HepG2 (cell line): ENCODE measurements around the gene RNASE13. TPM values are rescaled to one million over a fixed set of nuclear protein-coding genes. Genes with fewer than 3 reads are reported as not detected.
A peak's percentile ranks its signal among the peaks of the same experiment; 100 is the strongest.

Source experiments
- AGO1 ChIP-seq: fragments of 200-400 bp; formaldehyde crosslinking; IDR thresholded peaks from 2 replicates; pipeline ENCODE4 v1.6.1; 2017; ENCODE audit warnings: mild to moderate bottlenecking, low read depth, low read length, moderate library complexity; ENCODE audit not compliant: poor library complexity, severe bottlenecking
- ATF1 ChIP-seq: IDR thresholded peaks from 2 replicates; pipeline ENCODE4 v1.6.1; 2016; ENCODE audit warnings: mild to moderate bottlenecking, control low read depth
- BCL3 ChIP-seq: sonication (generic); formaldehyde crosslinking; IDR thresholded peaks from 2 replicates; pipeline ENCODE4 v1.5.1; 2020; ENCODE audit warnings: mild to moderate bottlenecking, missing genetic modification reagents, moderate library complexity
- BCL6 ChIP-seq: IDR thresholded peaks from 2 replicates; pipeline ENCODE4 v1.6.1; 2016; ENCODE audit warnings: missing genetic modification reagents, missing compliant biosample characterization
- CENPBD1 ChIP-seq: sonication (generic); formaldehyde crosslinking; IDR thresholded peaks from 2 replicates; pipeline ENCODE4 v1.8.0; 2022; ENCODE audit warnings: missing genetic modification reagents, low read depth, mild to moderate bottlenecking, borderline replicate concordance
- ETS1 ChIP-seq: sonication (generic); formaldehyde crosslinking; IDR thresholded peaks from 2 replicates; pipeline ENCODE4 v1.4.0; 2020; ENCODE audit warnings: missing genetic modification reagents
- FOXP1 ChIP-seq, 2 experiments: fragments of 450-650 bp in 1 of 2; IDR thresholded peaks; 2 replicates each; pipeline ENCODE4 v1.6.1; 2017 to 2018; ENCODE audit warnings: antibody characterized with exemption in 1 of 2
- HCFC1 ChIP-seq: fragments of 150-350 bp; IDR thresholded peaks from 2 replicates; pipeline ENCODE4 v1.6.1; 2014; ENCODE audit warnings: low read depth, low read length
- ISL2 ChIP-seq: sonication (generic); formaldehyde crosslinking; IDR thresholded peaks from 2 replicates; pipeline ENCODE4 v1.5.0; 2020; ENCODE audit warnings: missing genetic modification reagents
- MED13 ChIP-seq: sonication (generic); formaldehyde crosslinking; IDR thresholded peaks from 2 replicates; pipeline ENCODE4 v1.5.0; 2020; ENCODE audit warnings: missing genetic modification reagents
- RORA ChIP-seq: sonication (generic); formaldehyde crosslinking; IDR thresholded peaks from 2 replicates; pipeline ENCODE4 v1.5.0; 2020; ENCODE audit warnings: mild to moderate bottlenecking, missing genetic modification reagents, moderate library complexity
- SIX4 ChIP-seq: sonication (generic); formaldehyde crosslinking; IDR thresholded peaks from 2 replicates; pipeline ENCODE4 v1.4.0; 2020; ENCODE audit warnings: missing genetic modification reagents
- SUZ12 ChIP-seq: fragments of 150-350 bp; IDR thresholded peaks from 2 replicates; pipeline ENCODE4 v1.6.1; 2014; ENCODE audit warnings: low read depth, low read length
- TBX2 ChIP-seq: sonication (generic); formaldehyde crosslinking; IDR thresholded peaks from 2 replicates; pipeline ENCODE4 v1.5.0; 2020; ENCODE audit warnings: missing genetic modification reagents, mild to moderate bottlenecking, borderline replicate concordance
- TEAD2 ChIP-seq: sonication (generic); formaldehyde crosslinking; IDR thresholded peaks from 2 replicates; pipeline ENCODE4 v1.9.0; 2021; ENCODE audit warnings: missing genetic modification reagents
- ZBED4 ChIP-seq: sonication (generic); formaldehyde crosslinking; IDR thresholded peaks from 2 replicates; pipeline ENCODE4 v1.4.0; 2020; ENCODE audit warnings: missing genetic modification reagents, borderline replicate concordance
- ZGPAT ChIP-seq: IDR thresholded peaks from 2 replicates; pipeline ENCODE4 v1.6.1; 2016; ENCODE audit warnings: mild to moderate bottlenecking
- ZKSCAN8 ChIP-seq: IDR thresholded peaks from 2 replicates; pipeline ENCODE4 v1.6.1; 2016; ENCODE audit warnings: borderline replicate concordance, missing genetic modification reagents, missing compliant biosample characterization
- ZNF17 ChIP-seq: sonication (generic); formaldehyde crosslinking; IDR thresholded peaks from 2 replicates; pipeline ENCODE4 v1.5.0; 2020; ENCODE audit warnings: mild to moderate bottlenecking, missing genetic modification reagents
- ZNF431 ChIP-seq: sonication (generic); formaldehyde crosslinking; IDR thresholded peaks from 2 replicates; pipeline ENCODE4 v1.9.0; 2022; ENCODE audit warnings: missing genetic modification reagents, low read depth, mild to moderate bottlenecking, borderline replicate concordance
- ZNF614 ChIP-seq: IDR thresholded peaks from 2 replicates; pipeline ENCODE4 v1.6.1; 2018; ENCODE audit warnings: missing biosample characterization, missing genetic modification reagents, inconsistent platforms, borderline replicate concordance
- ZNF747 ChIP-seq: sonication (generic); formaldehyde crosslinking; IDR thresholded peaks from 2 replicates; pipeline ENCODE4 v1.8.1; 2023; ENCODE audit warnings: missing genetic modification reagents, mild to moderate bottlenecking, borderline replicate concordance
- polyA plus RNA-seq, 8 experiments: library from polyadenylated mRNA; depleted of rRNA in 3 of 8; stranded (reverse) in 7 of 8; unstranded in 1 of 8; fragments of >200 nt; fragmentation: Illumina TruSeq in 4 of 8; extraction: Trizol in 4 of 8; gene quantifications; 2 replicates each; pipeline versions ENCODE4 v1.2.1 to v1.2.3, GENCODE V29; 2011 to 2016; ENCODE audit warnings: low read depth in 4 of 8, missing spikeins in 1 of 8, mixed read lengths in 1 of 8; ENCODE audit not compliant: insufficient read depth in 1 of 8
- total RNA-seq, 5 experiments: library from RNA; depleted of rRNA; stranded (reverse); fragments of >200 nt; fragmentation: Illumina TruSeq; extraction: Trizol; gene quantifications; 2 replicates each; pipeline ENCODE4 v1.2.3, GENCODE V29; 2016; ENCODE audit warnings: low read depth in 1 of 5

RNASE13 gene
- total and polyA plus RNA-seq, 2 of the 13 experiments (the other 11 are each of a cell fraction or from before 2014, with no cell fraction given) = 1.0 TPM; not detected in 1

- no peak for TF ChIP-seq BCL3 (CRISPR knock-in tag)
- TF ChIP-seq ATF1 = no peak
- TF ChIP-seq AGO1 = peak; percentile 56
- no peak for TF ChIP-seq BCL6 (CRISPR knock-in tag)
- TF ChIP-seq ZBED4 (CRISPR knock-in tag) = no peak
- no peak for TF ChIP-seq ZKSCAN8
- no peak for TF ChIP-seq SUZ12
- peak; percentile 86 for TF ChIP-seq MED13 (CRISPR knock-in tag)
- no peak for TF ChIP-seq RORA (CRISPR knock-in tag)
- TF ChIP-seq FOXP1 (IDR thresholded peaks at IDR 0.05) = no peak
- TF ChIP-seq FOXP1 (CRISPR knock-in tag; IDR thresholded peaks at IDR 0.05) = no peak
- TF ChIP-seq TBX2 (CRISPR knock-in tag) = no peak
- TF ChIP-seq SIX4 (CRISPR knock-in tag) = no peak
- TF ChIP-seq ZNF614 (CRISPR knock-in tag) = no peak
- no peak for TF ChIP-seq TEAD2
- no peak; the same call in 1 of the 2 replicates for TF ChIP-seq ETS1 (CRISPR knock-in tag)
- no peak for TF ChIP-seq ZNF17 (CRISPR knock-in tag)
- no peak for TF ChIP-seq ZNF431 (CRISPR knock-in tag)
- 0 out of 2 replicates have a peak, but pooled peaks have one; percentile 17 for TF ChIP-seq ZNF747 (CRISPR knock-in tag)
- TF ChIP-seq ZGPAT (CRISPR knock-in tag) = no peak
- no peak for TF ChIP-seq HCFC1
- peak; percentile 38; the same call in 1 of the 2 replicates for TF ChIP-seq ISL2
- no peak; the same call in 1 of the 2 replicates for TF ChIP-seq CENPBD1
Observed at GRCh38 chr14:21070610-21071224, 36.1 kb upstream of the RNASE13 start (continued).
